K562 (cell line): ENCODE data around the gene AGFG2. TPM values are rescaled to one million over a fixed set of nuclear protein-coding genes. Genes with fewer than 3 reads are reported as not detected.

Experiments used
- ATAC-seq: fragments of 200-7000 bp; cut with Tn5 transposase; 3 replicates; pipeline ENCODE4 v1.9.1; 2020; ENCODE audit warnings: moderate library complexity
- BruUV-seq: library from RNA; stranded (reverse); fragments of 400-500 nt; replicated peaks from 2 replicates; lab custom pipeline; 2021; lab: Mats Ljungman, UMichigan
- CTCF ChIA-PET: fragments of 300-600 bp; formaldehyde crosslinking; extraction: SDS; loops from one replicate; lab custom pipeline; 2021; ENCODE audit warnings: low intra/inter-chr PET ratio; lab: Yijun Ruan, JAX
- POLR2A ChIA-PET: fragments of 300-600, 350-650 bp; sonication (Branson Sonifier 250); formaldehyde crosslinking; extraction: SDS; loops from one replicate; lab custom pipeline; 2021; ENCODE audit warnings: antibody characterized with exemption, inconsistent platforms; lab: Yijun Ruan, JAX
- DNase-seq, 4 experiments: peaks; one replicate each; pipeline versions ENCODE4 v3.0.0 to v3.0.0-alpha.2; 2011 to 2018; ENCODE audit warnings: low spot score in 3 of 4, mixed read lengths in 3 of 4; ENCODE audit errors: extremely low read depth in 1 of 4
- FAIRE-seq: peaks from 2 replicates; lab custom pipeline; 2011; peaks lifted over from hg19 to GRCh38; lab: Jason Lieb, UNC
- H2AFZ ChIP-seq: 2 replicates; pipeline ENCODE4 v1.6.0; 2011; ENCODE audit warnings: low read depth, low read length, control low read depth, inconsistent platforms
- H3K27ac ChIP-seq: fragments of 200-600 bp; 3 replicates; pipeline ENCODE4 v1.8.0; 2011; ENCODE audit warnings: low read depth, mild to moderate bottlenecking, control low read depth, inconsistent platforms, low read length, moderate library complexity, mixed read lengths; ENCODE audit errors: extremely low read depth
- H3K27me3 ChIP-seq, 2 experiments: fragments of 300-600 bp in 1 of 2; 2 replicates in 1 of 2; 3 replicates in 1 of 2; pipeline versions ENCODE4 v1.6.0 to v1.8.0; 2011; ENCODE audit warnings: inconsistent platforms in 2 of 2, low read length in 2 of 2, mild to moderate bottlenecking in 1 of 2, mixed read lengths in 1 of 2, moderate library complexity in 1 of 2; ENCODE audit not compliant: control insufficient read depth in 2 of 2, insufficient read depth in 2 of 2
- H3K36me3 ChIP-seq: fragments of 300-600 bp; 3 replicates; pipeline ENCODE4 v1.8.0; 2011; ENCODE audit warnings: mild to moderate bottlenecking, low read length, inconsistent platforms; ENCODE audit not compliant: control insufficient read depth, insufficient read depth
- H3K4me1 ChIP-seq, 2 experiments: fragments of 200-600 bp in 1 of 2; replicated peaks in 1 of 2; 2 replicates in 1 of 2; 3 replicates in 1 of 2; pipeline versions ENCODE4 v1.5.1 to v1.8.0; 2011; ENCODE audit warnings: inconsistent platforms in 2 of 2, low read length in 2 of 2, mild to moderate bottlenecking in 1 of 2, mixed read lengths in 1 of 2, moderate library complexity in 1 of 2; ENCODE audit not compliant: control insufficient read depth in 2 of 2, insufficient read depth in 2 of 2
- H3K4me2 ChIP-seq: 2 replicates; pipeline ENCODE4 v1.6.1; 2011; ENCODE audit warnings: low read length, control low read depth, inconsistent platforms, mixed read lengths; ENCODE audit not compliant: insufficient read depth
- H3K4me3 ChIP-seq: fragments of 200-600 bp; sonication (generic), shearing (Covaris generic); 2 replicates; pipeline ENCODE4 v1.5.1; 2016; ENCODE audit warnings: control low read depth, inconsistent platforms
- H3K79me2 ChIP-seq: fragments of 200-600 bp; 3 replicates; pipeline ENCODE4 v1.8.0; 2011; ENCODE audit warnings: low read length, inconsistent platforms; ENCODE audit not compliant: control insufficient read depth, insufficient read depth
- H3K9ac ChIP-seq, 2 experiments: 2 replicates each; pipeline versions ENCODE4 v1.6.0 to v1.6.1; 2011; ENCODE audit warnings: low read depth in 2 of 2, low read length in 2 of 2, control low read depth in 1 of 2, inconsistent platforms in 1 of 2, mild to moderate bottlenecking in 1 of 2, mixed read lengths in 1 of 2; ENCODE audit not compliant: insufficient read depth in 1 of 2
- H3K9me1 ChIP-seq: one replicate; pipeline ENCODE4 v1.6.0; 2011; ENCODE audit warnings: inconsistent platforms, mild to moderate bottlenecking, low read length, moderate library complexity; ENCODE audit not compliant: control insufficient read depth, insufficient read depth
- H3K9me3 ChIP-seq: replicated peaks from 2 replicates; pipeline ENCODE4 v1.5.1; 2011; ENCODE audit warnings: low read depth, low read length, inconsistent platforms; ENCODE audit not compliant: control insufficient read depth, insufficient read depth
- H4K20me1 ChIP-seq: replicated peaks from 2 replicates; pipeline ENCODE4 v1.6.1; 2011; ENCODE audit warnings: low read length, inconsistent platforms, mixed read lengths; ENCODE audit not compliant: control insufficient read depth, insufficient read depth
- ADNP ChIP-seq: fragments of 200-800 bp; sonication (Bioruptor generic); IDR thresholded peaks from 2 replicates; pipeline ENCODE4 v1.6.1; 2016; ENCODE audit warnings: missing genetic modification characterization, missing compliant biosample characterization
- ARID3B ChIP-seq: fragments of 250-450 bp; sonication (Bioruptor Pico); IDR thresholded peaks from 2 replicates; pipeline ENCODE4 v1.4.0; 2020; ENCODE audit warnings: borderline replicate concordance
- BCL6 ChIP-seq: fragments of 250-450 bp; sonication (Bioruptor Pico); IDR thresholded peaks from 2 replicates; pipeline ENCODE4 v1.4.0; 2020
- BMI1 ChIP-seq: fragments of 150-350 bp; IDR thresholded peaks from 2 replicates; pipeline ENCODE4 v1.6.1; 2014; ENCODE audit warnings: low read length
- CHD4 ChIP-seq: fragments of 200-600 bp; sonication (generic); IDR thresholded peaks from 3 replicates; pipeline ENCODE4 v1.6.1; 2012; ENCODE audit warnings: low read depth, mild to moderate bottlenecking, mixed read lengths, low read length, inconsistent platforms; ENCODE audit not compliant: insufficient read depth, insufficient replicate concordance, poor library complexity, severe bottlenecking
- CLOCK ChIP-seq: fragments of 250-450 bp; sonication (Bioruptor Pico); IDR thresholded peaks from 2 replicates; pipeline ENCODE4 v1.4.0; 2020; ENCODE audit warnings: mild to moderate bottlenecking, moderate library complexity, borderline replicate concordance
- CREM ChIP-seq: IDR thresholded peaks from 2 replicates; pipeline ENCODE4 v1.6.1; 2014; ENCODE audit warnings: antibody characterized with exemption, low read depth
- CSDE1 ChIP-seq, 2 experiments: fragments of 450-650 bp; IDR thresholded peaks; 2 replicates each; pipeline ENCODE4 v1.6.1; 2016; ENCODE audit warnings: mild to moderate bottlenecking in 1 of 2
- DACH1 ChIP-seq: fragments of 450-650 bp; IDR thresholded peaks from 2 replicates; pipeline ENCODE4 v1.6.1; 2018; ENCODE audit not compliant: partially characterized antibody
- ELK3 ChIP-seq: fragments of 450-650 bp; formaldehyde crosslinking; IDR thresholded peaks from 2 replicates; pipeline ENCODE4 v1.4.0; 2020; ENCODE audit warnings: mild to moderate bottlenecking
- ILF3 ChIP-seq: fragments of 450-650 bp; IDR thresholded peaks from 2 replicates; pipeline ENCODE4 v1.6.1; 2018; ENCODE audit warnings: antibody characterized with exemption, mild to moderate bottlenecking, moderate library complexity, borderline replicate concordance
- NR1H2 ChIP-seq: sonication (generic); formaldehyde crosslinking; IDR thresholded peaks from 2 replicates; pipeline ENCODE4 v1.4.0; 2020; ENCODE audit warnings: mild to moderate bottlenecking, missing genetic modification reagents
- RFX5 ChIP-seq: IDR thresholded peaks from 2 replicates; pipeline ENCODE4 v1.6.1; 2011; ENCODE audit warnings: low read depth, mild to moderate bottlenecking, improper control_type of control experiment, low read length
- RFX7 ChIP-seq: fragments of 250-450 bp; sonication (Bioruptor Pico); IDR thresholded peaks from 2 replicates; pipeline ENCODE4 v1.5.1; 2021; ENCODE audit warnings: mild to moderate bottlenecking
- SMARCC2 ChIP-seq: fragments of 450-650 bp; IDR thresholded peaks from 2 replicates; pipeline ENCODE4 v1.6.1; 2017; ENCODE audit warnings: antibody characterized with exemption, moderate library complexity, mild to moderate bottlenecking, low read depth
- TOE1 ChIP-seq, 2 experiments: fragments of 450-650 bp in 1 of 2; sonication (generic) in 1 of 2; formaldehyde crosslinking in 1 of 2; IDR thresholded peaks; 2 replicates each; pipeline versions ENCODE4 v1.7.1 to v1.8.0; 2016 to 2022; ENCODE audit warnings: borderline replicate concordance in 2 of 2, mild to moderate bottlenecking in 2 of 2, antibody characterized with exemption in 1 of 2, inconsistent platforms in 1 of 2, low read depth in 1 of 2, missing genetic modification reagents in 1 of 2, moderate library complexity in 1 of 2
- ZFP36 ChIP-seq: fragments of 150-350 bp; IDR thresholded peaks from 2 replicates; pipeline ENCODE4 v1.6.1; 2018; ENCODE audit warnings: low read length, low read depth; ENCODE audit not compliant: partially characterized antibody
- ZFX ChIP-seq: sonication (generic); formaldehyde crosslinking; IDR thresholded peaks from 2 replicates; pipeline ENCODE4 v1.8.0; 2022; ENCODE audit warnings: mild to moderate bottlenecking, missing genetic modification reagents, moderate library complexity
- WGBS: fragments of 100-300 bp; shearing (Covaris generic); methylation state at CpG from one replicate; pipeline ENCODE4 v1.1.6; 2016; ENCODE audit warnings: low coverage, mixed read lengths; ENCODE audit not compliant: insufficient coverage; ENCODE audit errors: missing lambda C conversion rate; 5-methylcytosine and 5-hydroxymethylcytosine counted together
- in situ Hi-C: fragments of 300-500 bp; cut with MboI; formaldehyde crosslinking; loops from 4 replicates; pipeline ENCODE4 v1.15.0; 2018; ENCODE audit warnings: inconsistent platforms, mixed read lengths
- intact Hi-C: fragments of 100-400 bp; cut with micrococcal nuclease; formaldehyde crosslinking; loops from 2 replicates; pipeline ENCODE4 v1.14.2; 2022
- polyA plus RNA-seq, 8 experiments: library from polyadenylated mRNA; depleted of rRNA in 4 of 8; stranded (reverse) in 5 of 8; unstranded in 3 of 8; fragments of >200 nt; fragmentation: Nextera tagmentation in 2 of 8; fragmentation: Illumina TruSeq in 1 of 8; extraction: Ambion mirVana in 2 of 8; extraction: Trizol in 1 of 8; gene quantifications; 2 replicates each; pipeline versions ENCODE4 v1.2.1 to v1.2.3, GENCODE V29; 2011 to 2014; ENCODE audit warnings: inconsistent platforms in 1 of 8, missing spikeins in 1 of 8
- total RNA-seq, 7 experiments: library from RNA; depleted of rRNA in 6 of 7; stranded (reverse); fragments of >200 nt in 6 of 7; fragmentation: Illumina TruSeq in 2 of 7; extraction: Trizol in 2 of 7; gene quantifications; 2 replicates each; pipeline versions ENCODE4 v1.2.1 to v1.2.3, GENCODE V29; 2011 to 2021; ENCODE audit warnings: low replicate concordance in 1 of 7

Gene AGFG2
- total and polyA plus RNA-seq, 9 of the 15 experiments (the other 6 are each of a cell fraction or from before 2014, with no cell fraction given), result 0.31 to 23.1 (median 6.5) TPM

GRCh38 chr7:100489824-100490223 lies 49.2 kb upstream of the AGFG2 start:
- peak; percentile 86 for ATAC-seq
- in situ Hi-C loops, result no loop called here
- no peaks in the 10 kb centered on the region for H3K9me3 ChIP-seq
- intact Hi-C loops, result no loop called here
- no peak overlapping the region for H2AFZ ChIP-seq
- DNase-seq, result peak; percentile 96 to 99 (median 98)
- H3K4me3 ChIP-seq, result no peak overlapping the region
- no peaks in the 10 kb centered on the region for H3K79me2 ChIP-seq
- no peaks in the 10 kb centered on the region for H4K20me1 ChIP-seq
- no peaks in the 10 kb centered on the region for H3K9me1 ChIP-seq
- WGBS, result 16% methylated on average over 8 of the region's 9 CpGs
- POLR2A ChIA-PET, result interaction anchor here (0.6 to 1.5 kb wide), 4 partner anchors 15 to 183 kb away, joined by 3 to 4 read pairs (median 3); partner anchors contain the start of gene GNB2
- CTCF ChIA-PET, result no interaction called here
- FAIRE-seq, result peak; percentile 97
- H3K27me3 ChIP-seq, result no peaks in the 10 kb centered on the region
- peaks cover 4 to 59% of the 10 kb centered on the region in 2 experiments; a peak in 3 of 5 replicates for H3K4me1 ChIP-seq
- no TSS peak for BruUV-seq
- H3K27ac ChIP-seq, result no peak overlapping the region
- H3K4me2 ChIP-seq, result no peak overlapping the region
- no peak overlapping the region for H3K9ac ChIP-seq
- no peaks in the 10 kb centered on the region for H3K36me3 ChIP-seq
- TF ChIP-seq BMI1 (peak; percentile 96), ILF3 (no peak), DACH1 (peak; percentile 67), RFX5 (no peak), CHD4 (no peak), ADNP (no peak), RFX7 (CRISPR knock-in tag) (no peak), CSDE1 (IDR thresholded peaks at IDR 0.05) (peak in 1 of 2 experiments; percentile 99; a peak in 2 of 4 replicates), ELK3 (CRISPR knock-in tag) (no peak), CREM (no peak), SMARCC2 (no peak), BCL6 (CRISPR knock-in tag) (no peak), TOE1 (IDR thresholded peaks at IDR 0.05; ENCODE audit: borderline replicate concordance) (no peak), TOE1 (CRISPR knock-in tag; IDR thresholded peaks at IDR 0.05; ENCODE audit: borderline replicate concordance, low read depth) (no peak), CLOCK (no peak), ZFP36 (no peak), NR1H2 (no peak), ZFX (CRISPR knock-in tag) (no peak), ARID3B (CRISPR knock-in tag) (no peak)
